A673 (cell line): ENCODE measurements around the gene HAL.

Experiments
- CTCF ChIP-seq: fragments of 300-800, 200-600 bp; sonication (generic); conservative IDR thresholded peaks from 2 replicates; pipeline ENCODE4 v1.5.1; 2017; ENCODE audit warnings: low read depth, mild to moderate bottlenecking, antibody characterized with exemption, low read length, moderate library complexity, mixed read lengths
- EZH2 ChIP-seq: fragments of 200-600 bp; sonication (generic); IDR thresholded peaks from 2 replicates; pipeline ENCODE4 v1.6.1; 2017; ENCODE audit warnings: borderline replicate concordance, low read depth, mild to moderate bottlenecking, mixed read lengths, antibody characterized with exemption, low read length; ENCODE audit not compliant: poor library complexity, severe bottlenecking

- TF ChIP-seq EZH2 (no peak), CTCF (peak; percentile 85)
Observed at GRCh38 chr12:95998611-95999286, 2.6 kb upstream of the HAL start.
